Skeletal muscle cell (primary cell): ENCODE measurements around the gene B4GALNT2.

ENCODE experiments used
- DNase-seq: peaks from one replicate; pipeline ENCODE4 v3.0.0-alpha.2; 2010; ENCODE audit warnings: low read depth
- H3K4me3 ChIP-seq: 2 replicates; pipeline ENCODE4 v1.5.1; 2011; ENCODE audit warnings: low read depth, mild to moderate bottlenecking, control low read depth, low read length, moderate library complexity

B4GALNT2 gene

GRCh38 chr17:49224198-49224996 is 91.8 kb downstream of the B4GALNT2 start:
- no peak for DNase-seq
- peak overlapping the region; percentile 4 for H3K4me3 ChIP-seq

DNA sequence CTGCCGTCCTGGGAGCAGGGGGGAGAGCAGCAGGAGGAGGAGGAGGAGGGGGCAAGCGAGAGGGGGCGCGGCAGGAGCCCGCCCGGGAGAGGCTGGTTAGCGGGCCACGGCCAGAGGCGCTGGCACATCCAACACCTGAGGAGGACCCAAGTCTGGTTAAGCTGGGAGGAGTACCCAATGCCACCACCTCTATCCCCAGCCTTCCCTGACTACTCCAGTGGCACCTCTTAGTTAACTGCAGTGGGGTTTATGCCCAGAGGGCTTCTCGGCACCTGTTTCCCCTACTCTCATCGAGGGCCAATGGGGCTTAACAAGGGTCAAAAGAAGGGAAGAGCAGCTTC is 92.4 kb downstream of the B4GALNT2 start:
- H3K4me3 ChIP-seq = no peak overlapping the region

DNA sequence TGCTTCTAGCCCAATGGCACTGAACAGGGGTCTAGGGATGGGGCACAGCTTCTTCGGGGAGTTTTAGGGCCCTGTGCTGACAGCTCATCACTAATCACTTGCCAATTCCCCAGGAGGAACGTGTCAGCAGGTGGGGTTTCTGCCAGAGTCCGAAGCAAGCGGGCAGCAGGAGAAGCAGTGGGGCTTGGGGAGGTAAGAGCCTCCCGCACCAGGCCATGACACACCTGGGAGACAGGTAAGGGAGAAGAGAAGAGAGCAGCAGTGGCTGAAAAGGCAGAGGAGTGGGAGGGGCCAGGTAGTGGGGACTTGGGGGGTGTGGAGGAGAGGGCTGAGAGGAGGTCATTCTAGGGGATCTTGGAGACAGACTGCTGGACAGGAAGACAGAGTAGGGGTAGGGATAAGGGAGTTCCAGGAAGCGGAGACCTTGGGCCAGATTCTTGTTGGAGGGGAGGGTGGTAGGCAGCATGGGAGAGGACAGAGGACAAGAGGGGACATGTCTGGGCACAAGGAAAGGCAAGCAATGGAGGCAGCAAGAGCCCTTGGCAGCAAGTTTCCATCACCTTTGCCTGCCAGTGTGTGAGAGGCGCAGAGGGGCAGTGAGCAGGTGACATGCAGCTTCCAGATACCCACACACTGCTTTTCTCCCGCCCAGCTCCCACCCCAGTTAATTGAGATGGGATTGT is 93.1 kb downstream of the B4GALNT2 start:
- H3K4me3 ChIP-seq = no peak overlapping the region
- DNase-seq = no peak

More for the DNA sequence above, 92.4 kb downstream of the B4GALNT2 start:
- DNase-seq = no peak
